Glomerular visceral epithelial cell (primary cell): ENCODE data around the gene GREB1.

Experiments used
- DNase-seq: peaks from one replicate; pipeline ENCODE4 v3.0.0-alpha.2; 2016; ENCODE audit errors: extremely low spot score

GREB1 gene

DNA sequence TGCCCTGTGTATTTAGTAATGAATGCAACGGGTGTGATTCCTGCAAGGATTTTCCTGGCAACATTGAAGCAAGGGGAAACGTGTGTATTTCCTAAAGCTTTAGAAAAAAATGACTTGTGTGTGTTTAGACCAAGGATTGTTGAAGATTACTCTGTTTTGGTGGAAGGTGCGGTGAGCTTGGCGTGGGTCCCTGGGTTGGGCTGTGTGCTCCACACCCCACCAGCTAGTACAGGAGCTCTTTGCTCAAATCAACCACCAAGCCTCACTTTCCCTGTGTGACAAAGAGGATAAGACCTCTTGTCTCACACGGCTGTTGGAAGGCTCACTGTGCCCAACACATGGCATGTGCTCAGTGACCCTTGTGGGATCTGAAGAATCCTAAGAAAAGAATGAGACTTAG, 21.4 kb upstream of the GREB1 start:
- no peak for DNase-seq

DNA sequence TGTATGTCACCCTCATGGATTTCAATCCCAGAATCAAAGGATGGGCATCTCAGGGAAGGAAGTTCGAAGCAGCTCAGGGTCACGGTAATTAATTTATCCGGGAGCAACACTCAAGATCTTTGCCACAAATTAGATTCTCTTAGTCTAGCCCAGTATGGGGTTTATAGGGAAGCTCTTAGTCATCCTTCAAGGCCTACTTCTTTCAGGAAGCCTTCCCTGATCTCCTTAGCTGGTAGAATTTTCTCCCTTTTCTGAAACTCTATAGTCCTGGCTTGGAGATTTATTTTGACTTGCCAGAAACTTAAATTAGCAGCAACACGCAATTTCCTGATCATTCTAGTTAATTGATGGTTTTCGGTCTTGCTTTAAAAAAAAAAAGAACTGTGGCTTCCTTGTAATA, 20.5 kb upstream of the GREB1 start:
- DNase-seq, result no peak

DNA sequence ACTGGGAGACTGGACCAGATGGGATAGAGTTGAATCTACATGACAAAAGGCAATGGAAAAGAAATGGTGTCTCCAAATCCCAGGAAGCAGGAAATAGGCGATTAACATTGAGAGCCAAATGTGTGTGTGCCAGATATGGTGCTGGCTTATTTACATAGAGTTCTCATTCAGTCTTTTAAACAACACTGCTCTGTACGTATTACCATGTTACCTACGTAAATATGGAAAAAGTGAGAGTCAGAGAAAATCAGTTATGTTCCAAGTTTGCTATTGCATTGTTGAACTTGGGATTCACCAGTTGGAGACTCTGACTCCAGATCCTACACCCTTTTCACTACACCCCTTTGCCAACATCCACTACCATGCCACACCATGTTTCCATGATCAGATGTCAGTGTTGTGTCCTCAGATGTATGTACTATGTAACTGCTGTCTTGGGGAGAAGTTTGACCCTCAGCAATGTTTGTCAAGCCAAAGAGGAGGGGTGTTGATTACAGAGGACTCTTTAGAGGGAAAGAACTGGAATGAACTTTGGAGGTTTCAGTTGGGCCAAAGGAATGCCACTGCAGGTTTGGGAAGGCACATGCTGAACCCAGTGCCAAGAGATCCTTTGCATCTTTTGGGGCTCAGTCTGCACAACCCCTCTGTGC, 19.6 kb upstream of the GREB1 start:
- DNase-seq, result no peak

DNA sequence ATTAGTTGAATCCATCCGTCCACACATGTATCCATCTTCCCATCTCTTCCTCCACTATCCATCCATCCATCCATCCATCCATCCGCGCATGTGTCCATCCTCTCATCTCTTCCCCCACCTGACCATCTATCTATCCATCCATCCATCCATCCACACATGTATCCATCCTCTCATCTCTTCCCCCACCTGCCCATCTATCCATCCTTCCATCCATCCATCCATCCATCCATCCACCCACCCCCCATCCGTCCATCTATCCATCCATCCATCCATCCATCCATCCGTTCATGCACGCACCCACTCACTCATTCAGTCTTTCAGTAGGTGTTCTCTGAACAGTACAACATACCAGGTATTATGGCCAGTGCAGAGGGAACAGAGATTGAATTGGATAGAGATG, 18.9 kb upstream of the GREB1 start:
- no peak for DNase-seq

DNA sequence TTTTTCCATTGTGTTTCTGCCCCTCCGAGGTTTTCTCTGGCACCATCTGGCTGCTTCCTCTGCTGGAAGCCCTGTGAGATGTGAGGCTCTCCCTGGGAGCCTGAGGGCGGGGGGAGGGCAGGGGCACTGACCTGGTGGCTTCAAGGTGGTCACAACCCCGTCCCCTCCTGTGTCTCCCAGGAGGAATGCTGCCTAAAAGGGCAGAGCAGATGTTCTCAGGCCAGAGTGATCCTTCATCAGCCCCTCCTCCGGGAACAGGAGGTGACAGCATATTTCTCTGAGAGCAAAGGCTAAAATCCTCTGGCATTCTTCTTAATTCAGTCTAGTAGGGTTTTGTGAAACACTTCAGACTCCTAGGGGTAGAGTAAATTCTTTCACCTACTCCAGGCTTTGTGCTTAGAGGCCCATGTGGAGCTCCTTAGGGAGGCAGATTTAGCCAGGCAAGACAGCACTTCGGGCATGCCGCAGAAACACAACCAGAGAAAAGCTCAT, 18.3 kb upstream of the GREB1 start:
- no peak for DNase-seq

DNA sequence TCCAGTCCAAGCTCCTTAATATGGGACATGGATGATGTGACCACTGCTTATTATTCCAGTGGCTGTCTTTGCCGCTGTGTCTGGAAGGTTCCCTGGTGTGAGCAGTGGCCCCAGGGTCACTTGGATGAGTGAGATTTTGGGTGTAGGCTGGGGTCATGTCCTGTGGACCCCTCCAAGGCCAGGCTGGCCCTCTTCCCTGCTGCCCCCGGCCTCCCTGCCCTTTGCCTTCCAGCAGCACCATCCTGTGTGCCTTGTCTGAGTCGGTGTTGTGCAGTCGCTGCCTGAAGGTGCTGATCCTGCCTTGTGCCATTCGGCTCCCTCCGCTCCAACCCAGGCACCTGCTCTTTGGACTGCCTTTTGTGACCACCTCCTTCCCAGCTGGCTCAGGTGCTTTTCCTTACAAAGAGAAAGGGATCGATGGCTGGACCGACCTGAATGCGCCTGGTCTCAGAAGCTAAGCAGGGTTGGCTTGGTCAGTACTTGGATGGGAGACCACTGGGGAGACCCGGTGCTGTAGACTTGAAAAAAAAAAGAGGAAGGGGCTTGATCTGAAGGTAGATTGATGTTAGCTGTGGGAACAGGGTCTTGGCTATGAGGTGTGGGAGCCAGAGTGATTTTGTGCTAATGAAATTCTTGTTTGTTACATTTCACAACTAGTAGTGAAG, 16.7 kb upstream of the GREB1 start:
- no peak for DNase-seq

DNA sequence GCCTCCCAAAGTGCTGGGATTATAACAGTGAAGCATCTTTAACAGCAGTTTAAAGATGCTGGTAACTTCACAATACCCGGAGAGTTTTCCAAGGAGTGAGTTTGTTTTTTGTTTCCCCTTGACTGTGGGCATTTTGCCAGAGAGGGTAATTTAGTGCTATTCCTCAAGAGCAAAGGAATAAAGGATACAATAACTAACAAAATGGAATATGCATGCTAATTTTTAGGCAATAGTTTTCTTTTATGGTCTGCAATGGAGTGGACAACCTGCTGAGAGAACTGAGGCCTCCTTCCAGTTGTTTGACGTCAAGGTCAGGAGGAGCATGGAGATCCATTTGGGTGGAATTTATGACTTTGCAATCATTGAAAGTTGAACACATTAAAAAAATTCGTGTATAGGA, 15.9 kb upstream of the GREB1 start:
- DNase-seq, result no peak

DNA sequence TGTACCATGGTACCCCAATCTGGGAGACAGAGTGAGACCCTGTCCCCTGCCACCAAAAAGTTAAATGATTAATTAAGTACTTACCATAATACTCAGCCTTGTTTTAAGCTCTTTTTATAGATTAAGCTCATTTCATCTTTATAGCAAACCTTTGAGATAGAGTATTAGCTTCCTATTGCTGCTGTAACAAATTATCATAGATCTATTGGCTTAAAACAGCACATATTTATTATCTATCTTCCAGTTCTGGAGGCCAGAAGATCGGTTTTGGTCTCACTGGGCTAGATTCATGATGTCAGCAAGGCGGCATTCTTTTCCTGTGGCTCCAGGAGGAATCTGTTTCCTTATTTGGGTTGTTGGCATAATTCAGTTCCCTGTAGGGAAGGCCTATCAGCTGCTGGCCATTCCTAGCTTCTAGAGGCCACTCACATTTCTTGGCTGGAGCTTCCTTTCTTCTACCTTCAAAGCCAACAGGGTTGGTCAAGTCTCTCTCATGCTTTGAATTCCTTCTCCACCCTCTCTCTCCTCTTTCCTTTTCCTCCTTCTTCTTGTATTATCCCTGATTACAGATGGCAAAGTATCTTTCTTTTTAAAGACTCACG, 13.7 kb upstream of the GREB1 start:
- no peak for DNase-seq

DNA sequence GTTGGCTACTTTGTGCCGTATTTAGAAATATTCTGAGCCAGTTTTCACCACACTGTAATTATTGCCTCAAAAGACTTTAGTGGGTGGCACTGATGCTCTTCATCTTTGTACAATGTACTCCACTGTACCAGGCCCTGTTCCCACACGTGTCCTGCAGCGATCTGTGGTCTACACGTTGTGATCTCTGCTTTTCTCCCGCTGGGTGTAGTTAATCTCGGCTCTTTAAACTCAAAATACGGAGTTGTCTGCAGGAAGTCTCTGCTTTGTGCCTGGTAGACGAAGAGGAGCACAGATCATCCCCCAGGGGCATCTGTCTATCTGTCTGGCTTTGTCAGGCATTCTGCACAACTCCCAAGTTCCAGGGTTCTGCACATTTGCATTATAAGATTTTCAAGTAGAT, 12.1 kb upstream of the GREB1 start:
- no peak for DNase-seq

DNA sequence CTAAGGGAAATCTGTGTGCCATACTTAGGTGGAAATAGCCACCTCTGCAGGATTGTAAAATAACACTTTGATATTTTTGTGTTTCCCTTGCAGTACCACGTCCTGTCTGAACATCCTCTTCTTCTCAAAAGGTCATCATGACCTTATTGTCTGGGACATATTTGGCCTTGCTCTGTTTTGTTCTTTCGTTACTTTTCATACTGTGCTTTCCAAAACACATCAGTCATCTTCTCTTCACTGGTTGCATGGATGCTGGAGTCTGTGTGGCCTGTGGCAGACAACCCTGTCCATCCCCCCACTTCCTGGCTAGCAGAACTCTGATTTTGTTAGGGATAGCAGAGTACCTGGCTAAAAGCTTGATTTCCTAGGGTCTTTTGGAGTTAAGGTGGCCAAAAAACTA, 9.4 kb upstream of the GREB1 start:
- DNase-seq, result no peak

DNA sequence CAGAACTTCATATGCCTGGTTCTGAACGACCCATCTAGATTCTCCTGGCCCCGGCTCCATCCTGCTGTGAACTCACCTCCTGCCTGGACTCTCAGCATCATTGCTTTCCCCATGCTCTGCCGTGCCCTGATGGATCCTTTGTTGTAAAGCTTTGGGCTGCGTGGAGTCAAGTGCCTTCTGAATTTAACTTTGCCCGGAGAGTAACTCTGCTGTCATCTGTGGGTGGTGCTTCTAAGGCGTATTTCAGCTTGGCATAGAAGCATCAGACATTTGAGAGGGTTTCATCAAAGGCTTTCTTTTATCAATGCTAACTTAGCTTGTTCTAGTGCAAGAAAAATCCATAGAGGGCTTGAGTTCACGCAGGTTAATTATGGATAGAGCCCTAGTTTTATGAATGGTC, 8.1 kb upstream of the GREB1 start:
- no peak for DNase-seq

DNA sequence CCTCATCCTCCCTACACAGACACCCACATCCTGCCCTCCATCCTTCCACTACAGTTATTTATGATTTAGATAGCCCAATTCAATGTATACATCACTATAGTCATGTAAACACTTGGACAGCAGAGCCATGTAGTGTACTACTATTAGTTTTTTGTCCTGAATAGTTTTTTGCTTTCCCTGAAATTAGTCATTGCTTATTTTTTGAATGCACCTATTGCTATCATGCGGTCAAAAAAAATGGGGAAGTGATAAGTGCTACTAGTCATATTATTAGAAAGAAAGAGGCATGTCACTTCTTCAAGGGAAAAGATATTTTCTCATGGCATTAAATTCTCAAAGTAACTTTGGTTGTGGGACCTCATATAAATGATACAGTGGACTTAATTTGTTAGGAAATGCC, 6.8 kb upstream of the GREB1 start:
- no peak for DNase-seq

DNA sequence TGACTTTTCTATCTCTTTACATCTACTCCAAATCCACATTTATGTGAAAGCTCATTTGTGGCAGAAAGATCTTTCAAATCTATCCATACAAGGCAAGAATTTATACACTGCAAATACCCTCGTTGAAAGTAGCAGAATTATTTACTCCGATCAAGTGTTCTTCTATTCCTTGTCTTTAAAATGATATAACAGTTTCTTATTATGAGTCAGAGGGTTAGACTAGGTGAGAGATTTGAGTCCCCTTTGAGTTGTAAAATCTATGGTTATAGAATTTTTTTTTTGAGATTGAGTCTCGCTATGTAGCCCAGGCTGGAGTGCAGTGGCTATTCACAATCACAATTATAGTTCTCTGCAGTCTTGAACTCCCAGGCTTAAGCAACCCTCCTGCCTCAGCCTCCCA, 5.6 kb upstream of the GREB1 start:
- DNase-seq, result no peak

DNA sequence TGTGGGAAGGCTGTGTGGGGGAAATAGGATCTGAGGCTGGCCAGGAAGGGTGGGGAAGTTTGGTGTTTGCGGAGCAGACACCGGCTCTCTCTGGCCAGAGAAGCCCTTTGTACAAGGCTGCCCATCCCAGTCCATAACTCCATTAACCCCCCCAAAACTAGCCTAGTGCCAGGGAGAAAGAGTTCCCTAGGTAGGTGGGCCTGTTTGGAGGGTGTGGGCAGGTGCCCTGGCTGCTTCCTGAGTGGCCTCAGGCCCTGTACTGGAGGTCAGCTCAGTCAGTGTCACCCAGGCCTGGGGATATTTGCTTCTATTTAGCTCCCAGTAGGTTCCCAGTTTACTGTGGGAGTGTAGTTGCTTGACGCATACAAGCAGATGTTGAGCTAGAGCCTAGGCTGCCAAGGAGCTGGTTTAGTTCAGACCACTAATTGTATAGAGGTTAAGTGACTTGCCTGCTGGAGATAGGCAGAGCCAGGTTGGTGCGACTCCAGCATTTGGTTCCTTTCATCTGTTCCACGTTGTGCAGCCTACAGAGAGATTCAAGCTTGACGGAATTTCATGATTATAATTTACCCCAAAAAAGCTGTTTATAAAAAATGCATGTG, 2.9 kb upstream of the GREB1 start:
- no peak for DNase-seq

DNA sequence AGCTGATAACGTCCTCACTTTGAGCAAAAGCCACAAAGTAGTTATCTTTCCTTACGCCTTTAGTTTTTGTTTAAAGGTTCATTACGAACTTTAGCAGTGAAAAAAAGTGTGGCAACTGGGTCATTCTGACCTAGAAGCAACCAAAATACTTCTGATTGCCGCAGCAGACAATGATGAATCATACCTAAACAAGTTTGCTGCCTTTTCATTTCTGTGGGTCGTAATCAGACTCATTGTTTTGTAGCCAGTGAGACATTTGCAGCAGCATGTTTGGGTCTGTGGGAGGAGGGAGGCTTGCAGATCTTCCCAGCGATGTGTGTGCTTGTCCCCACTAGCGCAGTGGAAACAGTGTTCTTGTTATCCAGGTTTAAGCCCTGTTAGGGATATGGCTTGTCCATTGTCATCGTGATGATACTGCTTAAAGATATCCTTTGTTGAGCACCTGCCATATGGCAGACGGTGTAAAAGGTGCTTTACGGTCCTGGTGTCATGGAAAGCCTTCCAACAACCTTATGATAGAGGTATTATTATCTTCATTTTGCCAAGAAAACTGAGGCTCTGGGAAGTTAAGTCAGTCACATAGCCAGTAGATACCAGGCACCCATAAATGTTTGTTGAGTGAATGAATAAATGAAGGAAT, 1.3 kb upstream of the GREB1 start:
- no peak for DNase-seq

DNA sequence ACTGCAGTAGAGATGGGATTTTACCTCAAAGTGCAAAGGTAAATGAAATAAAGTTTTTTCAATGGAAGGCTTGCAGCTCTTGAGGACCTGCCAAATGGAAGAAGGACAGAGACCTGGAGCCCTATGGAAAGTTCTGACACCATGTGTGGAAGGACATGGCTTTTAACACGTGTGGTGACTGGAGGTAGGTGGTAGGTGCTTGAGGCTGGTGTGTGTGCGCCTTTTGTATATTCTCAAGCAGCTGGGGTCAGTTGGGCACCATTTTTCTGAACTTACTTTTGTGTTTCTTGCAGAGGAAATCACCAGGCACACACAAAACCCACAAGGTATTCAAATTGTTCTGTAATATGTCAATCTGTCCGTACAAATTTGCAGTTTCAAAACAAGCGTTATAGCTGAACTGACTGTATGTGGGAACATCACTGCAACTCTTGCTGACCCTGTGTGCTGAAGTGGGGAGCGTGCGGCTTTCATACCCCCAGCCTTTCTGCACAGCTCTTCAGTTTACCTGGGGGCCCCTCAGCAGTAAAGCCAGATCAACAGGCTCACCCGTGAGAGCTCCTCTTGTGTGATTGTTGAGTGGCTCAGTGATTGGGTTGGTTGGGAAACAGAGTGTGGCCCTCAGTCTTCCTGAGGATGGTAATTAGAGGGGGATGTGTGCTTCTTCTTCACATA, 363 bp downstream of the GREB1 start:
- no peak for DNase-seq

DNA sequence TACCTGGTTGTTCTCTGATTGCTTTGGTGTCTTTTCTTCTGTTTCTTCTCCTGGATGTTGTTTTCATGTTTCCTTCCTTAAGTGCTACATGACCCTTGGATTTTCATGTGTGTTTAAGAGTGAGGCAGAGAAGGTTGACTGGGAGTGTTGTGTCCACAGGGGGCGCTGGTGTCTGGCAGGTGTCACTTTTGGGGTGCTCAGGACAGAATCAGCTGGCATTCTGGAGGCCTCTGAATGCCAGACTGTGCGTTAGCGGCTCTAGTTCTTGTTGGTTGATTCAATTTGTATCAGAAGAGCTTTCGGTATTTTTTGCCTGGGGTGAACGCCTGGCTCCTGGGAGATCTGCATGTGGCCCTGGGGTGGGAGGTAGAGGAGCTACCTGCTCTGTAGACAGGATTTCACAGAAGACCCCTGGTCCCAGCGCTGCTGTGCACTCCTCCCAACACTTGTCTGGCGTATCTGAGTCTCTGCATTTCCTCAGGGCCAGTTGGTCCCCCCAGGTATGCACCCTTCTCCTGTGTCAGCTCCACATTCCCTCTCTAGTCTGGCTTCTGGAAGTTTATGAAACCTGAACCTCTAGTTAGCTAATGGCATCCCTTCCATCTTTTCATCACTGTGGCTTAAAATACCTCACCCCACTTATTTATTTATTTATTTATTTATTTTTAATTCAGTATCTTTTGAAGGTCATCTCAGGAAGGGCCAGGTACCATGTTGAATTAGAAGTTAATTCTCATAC, 1.1 kb downstream of the GREB1 start:
- DNase-seq, result no peak

DNA sequence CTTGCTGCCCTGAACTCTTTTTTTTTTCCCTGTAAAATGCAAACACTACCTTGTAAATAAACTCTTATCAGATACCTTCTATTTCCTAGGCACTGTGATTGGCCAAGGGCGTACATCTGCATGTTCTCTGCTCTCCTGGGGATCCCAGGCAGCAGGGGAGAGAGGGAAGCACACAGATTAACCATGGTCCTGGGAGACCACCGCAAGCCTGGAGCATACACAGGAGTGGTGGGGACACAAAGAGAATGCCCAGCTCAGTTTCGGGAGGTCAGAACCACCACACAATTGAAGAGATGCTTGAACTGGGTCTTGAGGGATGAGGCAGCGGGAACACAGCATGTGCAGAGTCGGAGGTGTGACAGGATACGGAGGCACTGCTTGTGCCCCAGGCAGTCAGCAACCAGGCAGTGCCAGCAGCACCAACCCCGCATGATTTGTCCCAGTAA, 2.1 kb downstream of the GREB1 start:
- no peak for DNase-seq

DNA sequence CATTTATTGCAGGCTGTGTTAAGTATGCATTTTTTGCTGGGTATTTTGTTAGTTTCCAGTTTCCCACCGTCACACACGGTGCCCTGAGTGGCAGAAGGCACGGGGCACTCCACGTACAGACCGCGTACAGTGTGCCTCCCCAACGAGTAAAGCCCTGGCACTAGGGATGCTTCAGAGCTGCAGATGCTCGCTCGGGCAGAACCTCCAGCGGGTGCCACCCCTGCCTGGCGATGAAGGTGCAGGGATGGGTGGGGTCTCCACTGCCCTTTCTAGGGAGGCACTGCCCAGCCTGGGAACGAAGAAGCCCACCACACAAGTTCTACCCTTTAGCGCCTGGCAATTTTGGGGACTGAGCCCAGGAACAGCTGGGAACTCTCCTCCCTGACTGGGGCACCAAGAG, 4.1 kb downstream of the GREB1 start:
- no peak for DNase-seq

DNA sequence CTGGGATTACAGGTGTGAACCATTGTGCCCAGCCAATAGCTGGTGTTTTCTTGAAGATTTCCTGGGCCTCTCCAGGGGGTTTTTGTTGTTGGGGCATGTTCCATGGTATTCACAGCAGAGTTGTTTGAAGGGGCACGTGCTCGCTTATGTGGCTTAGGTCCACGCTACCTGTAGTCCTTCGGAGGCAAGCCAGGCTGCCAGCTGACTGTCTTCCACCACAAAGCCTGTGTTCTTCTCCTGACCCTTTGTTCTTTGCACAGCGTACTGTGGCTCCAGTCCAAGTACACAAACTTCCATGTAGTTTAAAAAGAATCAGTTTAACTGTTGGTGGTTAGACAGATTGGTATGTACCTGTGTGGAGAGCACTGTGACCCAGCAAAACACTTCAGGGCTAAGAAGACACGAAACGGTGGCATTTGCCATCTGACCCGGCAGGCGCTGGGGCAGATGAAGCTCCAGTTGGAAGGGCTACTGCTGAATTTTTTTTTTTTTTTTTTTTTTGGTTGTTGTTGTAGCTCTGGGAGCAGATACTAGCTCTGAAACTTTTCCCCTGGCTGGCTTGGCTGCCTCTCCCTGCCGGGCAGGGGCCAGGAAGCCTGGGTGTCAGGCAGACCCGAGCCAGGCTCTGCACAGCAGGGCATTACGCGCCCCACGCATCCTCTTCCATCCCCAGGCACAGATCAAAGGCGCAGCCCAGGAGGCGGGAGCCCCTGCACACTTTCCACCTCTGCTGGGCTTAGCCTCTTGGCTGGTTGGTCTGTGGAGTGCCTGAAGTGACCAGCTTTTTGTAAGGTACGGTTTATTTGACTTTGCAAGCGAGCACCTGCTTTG, 5.7 kb downstream of the GREB1 start:
- no peak for DNase-seq
